ENCODE results near the gene CAMSAP2.

CAMSAP2 gene

DNA sequence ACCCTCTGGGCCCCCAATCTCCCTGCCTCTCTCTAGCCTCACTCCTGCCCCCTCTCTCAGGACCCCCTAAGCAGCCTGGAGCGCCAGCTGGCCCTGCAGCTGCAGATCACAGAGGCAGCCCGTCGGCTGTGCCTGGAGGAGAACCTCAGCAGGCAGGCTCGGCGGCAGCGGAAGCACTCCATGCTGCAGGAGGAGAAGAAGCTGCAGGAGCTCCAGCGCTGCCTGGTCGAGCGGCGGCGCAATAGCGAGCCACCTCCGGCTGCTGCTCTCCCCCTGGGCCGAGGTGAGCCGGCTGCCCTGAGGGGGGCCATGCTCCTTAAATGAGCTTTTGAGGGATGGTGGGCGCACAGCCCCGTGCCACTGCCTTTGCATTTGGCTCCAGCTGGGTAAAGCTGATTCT lies 162.2 kb downstream of the CAMSAP2 start:
- no peaks in the 10 kb centered on the region for H3K36me3 Mint-ChIP-seq
- H3K27me3 Mint-ChIP-seq: no peaks in the 10 kb centered on the region
- H3K9me3 Mint-ChIP-seq: no peaks in the 10 kb centered on the region
- no peak overlapping the region for H3K4me3 Mint-ChIP-seq
- no peak overlapping the region for H3K27ac Mint-ChIP-seq
- peaks cover 5% of the 10 kb centered on the region for H3K4me1 Mint-ChIP-seq

GRCh38 chr1:200901350-200901749 lies 162.7 kb downstream of the CAMSAP2 start:
- Mint-ChIP-seq H3K36me3 (no peaks in the 10 kb centered on the region), H3K9me3 (no peaks in the 10 kb centered on the region), H3K4me3 (no peak overlapping the region), H3K4me1 (peaks cover 5% of the 10 kb centered on the region), H3K27me3 (no peaks in the 10 kb centered on the region), H3K27ac (no peak overlapping the region)

DNA sequence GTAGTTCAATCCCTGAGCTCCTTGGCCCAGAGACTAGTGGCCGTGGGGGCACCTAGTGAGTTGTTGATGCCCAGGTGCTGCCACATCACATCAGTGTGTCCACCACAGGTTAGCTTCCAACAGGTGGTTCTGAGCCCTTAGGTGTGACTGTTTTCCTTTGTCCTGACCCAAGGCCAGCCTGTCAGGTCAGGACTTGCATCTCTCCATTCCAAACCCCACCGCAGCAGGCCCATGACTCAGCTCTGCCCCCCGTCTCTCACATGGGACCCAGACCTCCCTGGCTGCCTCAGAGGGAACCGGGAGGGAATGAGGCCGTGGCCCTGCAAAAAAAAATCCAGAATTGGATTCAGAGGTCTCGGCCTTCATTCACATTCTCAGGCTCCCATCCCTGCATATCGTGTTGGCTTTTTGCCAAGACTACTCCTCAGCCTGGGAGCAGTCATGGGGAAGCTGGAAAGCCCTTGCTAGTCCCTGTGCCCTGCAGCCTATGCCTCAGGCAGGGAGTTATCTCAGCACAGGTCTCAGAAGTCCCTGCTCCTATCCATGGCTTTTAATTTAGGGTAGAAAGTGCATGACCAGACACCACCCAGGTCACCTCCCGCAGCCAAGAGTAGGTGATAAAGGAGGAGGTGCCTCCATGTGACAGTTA lies 163.2 kb downstream of the CAMSAP2 start:
- H3K36me3 Mint-ChIP-seq: no peaks in the 10 kb centered on the region
- peaks cover 5% of the 10 kb centered on the region for H3K4me1 Mint-ChIP-seq
- H3K27ac Mint-ChIP-seq: no peak overlapping the region
- H3K4me3 Mint-ChIP-seq: no peak overlapping the region
- no peaks in the 10 kb centered on the region for H3K27me3 Mint-ChIP-seq
- H3K9me3 Mint-ChIP-seq: no peaks in the 10 kb centered on the region

DNA sequence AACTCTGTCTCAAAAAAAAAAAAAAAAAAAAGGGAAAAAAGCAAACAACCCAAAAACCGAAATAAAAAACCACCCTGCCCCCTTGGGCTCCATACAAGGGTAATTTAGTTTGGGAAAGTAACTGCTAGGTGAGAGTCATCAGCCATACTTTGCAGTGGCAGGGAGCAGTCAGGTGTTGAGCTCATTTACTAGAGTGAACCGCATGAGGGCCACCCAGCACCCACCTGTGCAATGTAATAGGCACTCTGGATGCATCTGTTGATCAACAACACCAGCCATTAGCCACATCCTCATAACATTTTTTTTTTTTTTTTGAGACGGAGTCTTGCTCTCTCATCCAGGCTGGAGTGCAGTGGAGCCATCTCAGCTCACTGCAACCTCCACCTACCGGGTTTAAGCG lies 165.1 kb downstream of the CAMSAP2 start:
- no peaks in the 10 kb centered on the region for H3K27me3 Mint-ChIP-seq
- H3K4me1 Mint-ChIP-seq: peaks cover 9% of the 10 kb centered on the region
- no peak overlapping the region for H3K4me3 Mint-ChIP-seq
- H3K27ac Mint-ChIP-seq: no peak overlapping the region
- H3K36me3 Mint-ChIP-seq: no peaks in the 10 kb centered on the region
- no peaks in the 10 kb centered on the region for H3K9me3 Mint-ChIP-seq

GRCh38 chr1:200904772-200905171 lies 166.1 kb downstream of the CAMSAP2 start:
- Mint-ChIP-seq H3K4me1 (peaks cover 9% of the 10 kb centered on the region), H3K36me3 (no peaks in the 10 kb centered on the region), H3K27me3 (no peaks in the 10 kb centered on the region), H3K4me3 (no peak overlapping the region), H3K9me3 (no peaks in the 10 kb centered on the region), H3K27ac (no peak overlapping the region)

DNA sequence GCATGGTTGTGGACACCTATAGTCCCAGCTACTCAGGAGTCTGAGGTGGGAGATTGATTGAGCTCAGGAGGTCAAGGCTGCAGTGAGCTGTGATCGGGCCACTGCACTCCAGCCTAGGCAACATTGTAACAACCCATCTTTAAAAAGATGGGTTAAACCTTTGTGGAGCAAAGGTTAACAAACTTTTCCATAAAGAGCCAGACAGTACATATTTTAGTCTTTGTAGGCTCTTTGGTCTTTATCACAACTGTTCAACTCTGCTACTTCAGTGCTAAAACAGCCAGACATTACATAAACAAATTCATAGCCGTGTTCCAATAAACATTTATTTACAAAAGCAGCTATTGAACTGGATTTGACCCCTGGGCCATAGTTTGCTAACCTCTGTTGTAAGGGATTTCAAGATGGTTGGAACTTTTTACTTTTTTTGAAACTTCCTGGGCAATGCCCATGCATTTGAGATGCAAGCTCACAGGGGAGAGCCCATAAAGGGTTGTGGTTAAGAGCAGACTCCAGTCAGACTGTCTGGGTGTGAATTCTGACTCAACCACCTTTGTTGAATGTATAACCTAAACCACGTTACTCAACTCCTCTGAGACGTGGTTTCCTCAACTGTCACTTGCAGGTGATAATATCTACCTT lies 166.8 kb downstream of the CAMSAP2 start:
- no peaks in the 10 kb centered on the region for H3K9me3 Mint-ChIP-seq
- no peaks in the 10 kb centered on the region for H3K27me3 Mint-ChIP-seq

GRCh38 chr1:200906491-200906890 lies 167.8 kb downstream of the CAMSAP2 start:
- H3K4me3 Mint-ChIP-seq: no peak overlapping the region
- H3K4me1 Mint-ChIP-seq: peaks cover 9% of the 10 kb centered on the region
- no peaks in the 10 kb centered on the region for H3K36me3 Mint-ChIP-seq
- no peaks in the 10 kb centered on the region for H3K27me3 Mint-ChIP-seq
- no peaks in the 10 kb centered on the region for H3K9me3 Mint-ChIP-seq
- no peak overlapping the region for H3K27ac Mint-ChIP-seq

More for the DNA sequence above, 166.8 kb downstream of the CAMSAP2 start:
- Mint-ChIP-seq H3K4me1 (peaks cover 9% of the 10 kb centered on the region), H3K27ac (no peak overlapping the region), H3K36me3 (no peaks in the 10 kb centered on the region), H3K4me3 (no peak overlapping the region)

- H3K4me1 Mint-ChIP-seq: peaks cover 9% of the 10 kb centered on the region
- H3K27me3 Mint-ChIP-seq: no peaks in the 10 kb centered on the region
- no peak overlapping the region for H3K27ac Mint-ChIP-seq
- no peaks in the 10 kb centered on the region for H3K36me3 Mint-ChIP-seq
- no peaks in the 10 kb centered on the region for H3K9me3 Mint-ChIP-seq
- H3K4me3 Mint-ChIP-seq: no peak overlapping the region
Observed at GRCh38 chr1:200907611-200908097, 169.0 kb downstream of the CAMSAP2 start.

GRCh38 chr1:200908191-200908868 lies 169.6 kb downstream of the CAMSAP2 start:
- no peak overlapping the region for H3K27ac Mint-ChIP-seq
- H3K9me3 Mint-ChIP-seq: no peaks in the 10 kb centered on the region
- H3K36me3 Mint-ChIP-seq: no peaks in the 10 kb centered on the region
- H3K4me3 Mint-ChIP-seq: no peak overlapping the region
- H3K4me1 Mint-ChIP-seq: peaks cover 9% of the 10 kb centered on the region
- H3K27me3 Mint-ChIP-seq: no peaks in the 10 kb centered on the region

GRCh38 chr1:200909071-200909470 lies 170.4 kb downstream of the CAMSAP2 start:
- H3K4me1 Mint-ChIP-seq: peaks cover 9% of the 10 kb centered on the region
- no peak overlapping the region for H3K4me3 Mint-ChIP-seq
- no peaks in the 10 kb centered on the region for H3K27me3 Mint-ChIP-seq

GRCh38 chr1:200909757-200910239 lies 171.1 kb downstream of the CAMSAP2 start:
- no peaks in the 10 kb centered on the region for H3K27me3 Mint-ChIP-seq
- H3K9me3 Mint-ChIP-seq: no peaks in the 10 kb centered on the region
- no peak overlapping the region for H3K27ac Mint-ChIP-seq
- H3K4me1 Mint-ChIP-seq: peaks cover 9% of the 10 kb centered on the region
- H3K36me3 Mint-ChIP-seq: no peaks in the 10 kb centered on the region
- no peak overlapping the region for H3K4me3 Mint-ChIP-seq

More at GRCh38 chr1:200909071-200909470, 170.4 kb downstream of the CAMSAP2 start:
- Mint-ChIP-seq H3K36me3 (no peaks in the 10 kb centered on the region), H3K27ac (no peak overlapping the region), H3K9me3 (no peaks in the 10 kb centered on the region)
